ENCODE measurements around the gene RHBDL1. TPM values are rescaled to one million over a fixed set of nuclear protein-coding genes. Genes with fewer than 3 reads are reported as not detected.

The RHBDL1 gene
- total RNA-seq, 1 experiment from 2014 or later, result 1.5 TPM

GRCh38 chr16:660132-660458, 15.4 kb upstream of the RHBDL1 start:
- H3K36me3 ChIP-seq (ENCODE audit: insufficient read depth, low read length, poor library complexity, severe bottlenecking), result peaks cover 4% of the 10 kb centered on the region
- H3K27ac ChIP-seq (ENCODE audit: low read depth, low read length, poor library complexity, severe bottlenecking), result no peak overlapping the region
- POLR2A ChIA-PET (ENCODE audit: low non-redundant PET), result no interaction called here
- no peak for TF ChIP-seq EZH2 (IDR thresholded peaks at IDR 0.05; ENCODE audit: borderline replicate concordance, low read depth, low read length, poor library complexity, severe bottlenecking)
- TF ChIP-seq, protein P1, sequence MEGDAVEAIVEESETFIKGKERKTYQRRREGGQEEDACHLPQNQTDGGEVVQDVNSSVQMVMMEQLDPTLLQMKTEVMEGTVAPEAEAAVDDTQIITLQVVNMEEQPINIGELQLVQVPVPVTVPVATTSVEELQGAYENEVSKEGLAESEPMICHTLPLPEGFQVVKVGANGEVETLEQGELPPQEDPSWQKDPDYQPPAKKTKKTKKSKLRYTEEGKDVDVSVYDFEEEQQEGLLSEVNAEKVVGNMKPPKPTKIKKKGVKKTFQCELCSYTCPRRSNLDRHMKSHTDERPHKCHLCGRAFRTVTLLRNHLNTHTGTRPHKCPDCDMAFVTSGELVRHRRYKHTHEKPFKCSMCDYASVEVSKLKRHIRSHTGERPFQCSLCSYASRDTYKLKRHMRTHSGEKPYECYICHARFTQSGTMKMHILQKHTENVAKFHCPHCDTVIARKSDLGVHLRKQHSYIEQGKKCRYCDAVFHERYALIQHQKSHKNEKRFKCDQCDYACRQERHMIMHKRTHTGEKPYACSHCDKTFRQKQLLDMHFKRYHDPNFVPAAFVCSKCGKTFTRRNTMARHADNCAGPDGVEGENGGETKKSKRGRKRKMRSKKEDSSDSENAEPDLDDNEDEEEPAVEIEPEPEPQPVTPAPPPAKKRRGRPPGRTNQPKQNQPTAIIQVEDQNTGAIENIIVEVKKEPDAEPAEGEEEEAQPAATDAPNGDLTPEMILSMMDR (conservative IDR thresholded peaks at IDR 0.05; ENCODE audit: low read depth, low read length), result no peak
- no peaks in the 10 kb centered on the region for H3K9me3 ChIP-seq (ENCODE audit: low read depth, low read length, poor library complexity, severe bottlenecking)
- intact Hi-C loops (cut with micrococcal nuclease; ENCODE audit: unreplicated experiment), result no loop called here
- no peaks in the 10 kb centered on the region for H3K27me3 ChIP-seq (replicated peaks; ENCODE audit: insufficient read depth, low read depth, low read length, poor library complexity)
- peaks cover 6% of the 10 kb centered on the region for H3K4me1 ChIP-seq (ENCODE audit: insufficient read depth, low read length, poor library complexity, severe bottlenecking)
- CTCF ChIA-PET, result interaction anchor here (0.5 kb wide), 1 partner anchor 53 kb away, joined by 6 read pairs; no protein-coding TSS in a partner anchor
- no peak overlapping the region for H3K4me3 ChIP-seq (ENCODE audit: low read depth, low read length, poor library complexity, severe bottlenecking)
- DNase-seq (ENCODE audit: low spot score), result no peak
- BruUV-seq (replicated peaks), result no TSS peak

- H3K27ac ChIP-seq (ENCODE audit: low read depth, low read length, poor library complexity, severe bottlenecking), result peak overlapping the region; percentile 42
- intact Hi-C loops (cut with micrococcal nuclease; ENCODE audit: unreplicated experiment), result no loop called here
Measured at GRCh38 chr16:660459-661183, 14.8 kb upstream of the RHBDL1 start.

DNA sequence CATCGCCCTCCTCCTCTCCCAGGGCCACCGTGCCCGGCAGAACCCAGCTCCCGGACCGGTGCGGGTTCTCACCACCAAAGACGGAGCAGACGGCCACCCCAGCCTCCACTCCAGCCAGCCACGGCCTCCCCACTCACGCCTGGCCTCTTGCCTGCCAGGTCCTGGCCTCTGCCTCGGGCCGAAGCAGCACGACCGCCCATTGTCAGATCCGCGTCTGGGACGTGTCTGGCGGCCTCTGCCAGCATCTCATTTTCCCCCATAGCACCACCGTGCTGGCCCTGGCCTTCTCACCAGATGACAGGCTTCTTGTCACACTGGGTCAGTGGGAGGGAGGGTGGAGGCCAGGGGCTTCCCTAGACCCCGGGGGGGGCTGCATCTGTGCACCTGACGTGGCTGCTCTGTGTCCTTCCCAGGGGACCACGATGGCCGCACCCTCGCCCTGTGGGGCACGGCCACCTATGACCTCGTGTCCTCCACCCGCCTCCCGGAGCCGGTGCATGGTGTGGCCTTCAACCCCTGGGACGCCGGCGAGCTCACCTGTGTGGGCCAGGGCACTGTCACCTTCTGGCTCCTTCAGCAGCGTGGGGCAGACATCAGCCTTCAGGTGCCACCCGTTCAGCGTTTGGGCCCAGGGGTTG, 14.2 kb upstream of the RHBDL1 start:
- DNase-seq (ENCODE audit: low spot score), result no peak
- Histone ChIP-seq H3K4me1 (ENCODE audit: insufficient read depth, low read length, poor library complexity, severe bottlenecking) (peaks cover 6% of the 10 kb centered on the region), H3K27ac (ENCODE audit: low read depth, low read length, poor library complexity, severe bottlenecking) (peak overlapping the region; percentile 42), H3K27me3 (replicated peaks; ENCODE audit: insufficient read depth, low read depth, low read length, poor library complexity) (no peaks in the 10 kb centered on the region), H3K4me3 (ENCODE audit: low read depth, low read length, poor library complexity, severe bottlenecking) (no peak overlapping the region), H3K36me3 (ENCODE audit: insufficient read depth, low read length, poor library complexity, severe bottlenecking) (peaks cover 4% of the 10 kb centered on the region), H3K9me3 (ENCODE audit: low read depth, low read length, poor library complexity, severe bottlenecking) (no peaks in the 10 kb centered on the region)
- POLR2A ChIA-PET (ENCODE audit: low non-redundant PET), result interaction anchor here (0.7 kb wide), 1 partner anchor 681 kb away, joined by 3 read pairs; no protein-coding TSS in a partner anchor
- intact Hi-C loops (cut with micrococcal nuclease; ENCODE audit: unreplicated experiment), result no loop called here
- BruUV-seq (replicated peaks), result no TSS peak
- CTCF ChIA-PET, result no interaction called here
- TF ChIP-seq EZH2 (IDR thresholded peaks at IDR 0.05; ENCODE audit: borderline replicate concordance, low read depth, low read length, poor library complexity, severe bottlenecking), result no peak
- TF ChIP-seq, protein P1 (conservative IDR thresholded peaks at IDR 0.05; ENCODE audit: low read depth, low read length), result 0 out of 2 replicates have a peak, but pooled peaks have one; percentile 9

More at GRCh38 chr16:660459-661183, 14.8 kb upstream of the RHBDL1 start:
- peak; percentile 78 for DNase-seq (ENCODE audit: low spot score)
- BruUV-seq (replicated peaks), result no TSS peak
- Histone ChIP-seq H3K4me3 (ENCODE audit: low read depth, low read length, poor library complexity, severe bottlenecking) (no peak overlapping the region), H3K36me3 (ENCODE audit: insufficient read depth, low read length, poor library complexity, severe bottlenecking) (peaks cover 4% of the 10 kb centered on the region), H3K27me3 (replicated peaks; ENCODE audit: insufficient read depth, low read depth, low read length, poor library complexity) (no peaks in the 10 kb centered on the region), H3K9me3 (ENCODE audit: low read depth, low read length, poor library complexity, severe bottlenecking) (no peaks in the 10 kb centered on the region), H3K4me1 (ENCODE audit: insufficient read depth, low read length, poor library complexity, severe bottlenecking) (peaks cover 6% of the 10 kb centered on the region)
- CTCF ChIA-PET, result interaction anchor here (0.5 kb wide), 1 partner anchor 54 kb away, joined by 6 read pairs; no protein-coding TSS in a partner anchor
- TF ChIP-seq, protein P1 (conservative IDR thresholded peaks at IDR 0.05; ENCODE audit: low read depth, low read length), result peak; percentile 41; the same call in 1 of the 2 replicates
- no peak for TF ChIP-seq EZH2 (IDR thresholded peaks at IDR 0.05; ENCODE audit: borderline replicate concordance, low read depth, low read length, poor library complexity, severe bottlenecking)
- POLR2A ChIA-PET (ENCODE audit: low non-redundant PET), result no interaction called here
